H9 (cell line): ENCODE data around the gene CLIC3. TPM values are rescaled to one million over a fixed set of nuclear protein-coding genes. Genes with fewer than 3 reads are reported as not detected.

Experiments used
- DNase-seq: peaks from one replicate; pipeline ENCODE4 v3.0.0-alpha.2; 2017
- H2AFZ ChIP-seq: one replicate; pipeline ENCODE4 v1.6.1; 2013; ENCODE audit warnings: mild to moderate bottlenecking, low read length, control low read depth, moderate library complexity
- H2AK5ac ChIP-seq: 2 replicates; pipeline ENCODE4 v1.6.1; 2013; ENCODE audit warnings: low read length, control low read depth, mixed read lengths; ENCODE audit not compliant: insufficient read length
- H2BK120ac ChIP-seq: one replicate; pipeline ENCODE4 v1.6.1; 2013; ENCODE audit warnings: low read depth, mild to moderate bottlenecking, low read length, control low read depth, inconsistent platforms; ENCODE audit not compliant: poor library complexity, severe bottlenecking
- H2BK12ac ChIP-seq: 2 replicates; pipeline ENCODE4 v1.6.1; 2013; ENCODE audit warnings: low read length, control low read depth, mixed read lengths, low read depth; ENCODE audit not compliant: insufficient read length
- H2BK15ac ChIP-seq: 2 replicates; pipeline ENCODE4 v1.6.1; 2013; ENCODE audit warnings: low read depth, low read length, control low read depth
- H2BK20ac ChIP-seq: one replicate; pipeline ENCODE4 v1.6.1; 2013; ENCODE audit warnings: low read depth, mild to moderate bottlenecking, low read length, control low read depth, inconsistent platforms; ENCODE audit not compliant: poor library complexity, severe bottlenecking
- H2BK5ac ChIP-seq: 2 replicates; pipeline ENCODE4 v1.6.1; 2013; ENCODE audit warnings: low read length, control low read depth, mixed read lengths; ENCODE audit not compliant: insufficient read length
- H3K14ac ChIP-seq: 2 replicates; pipeline ENCODE4 v1.6.1; 2013; ENCODE audit warnings: low read length, control low read depth; ENCODE audit not compliant: insufficient read depth
- H3K18ac ChIP-seq: 2 replicates; pipeline ENCODE4 v1.6.1; 2013; ENCODE audit warnings: low read depth, mild to moderate bottlenecking, mixed read lengths, low read length, control low read depth; ENCODE audit not compliant: insufficient read length
- H3K23ac ChIP-seq: 2 replicates; pipeline ENCODE4 v1.6.1; 2013; ENCODE audit warnings: low read length, control low read depth, mixed read lengths, low read depth; ENCODE audit not compliant: insufficient read length
- H3K23me2 ChIP-seq: 2 replicates; pipeline ENCODE4 v1.6.1; 2013; ENCODE audit warnings: low read depth, mild to moderate bottlenecking, mixed read lengths, low read length, control low read depth; ENCODE audit not compliant: insufficient read length, poor library complexity, severe bottlenecking
- H3K27ac ChIP-seq: 2 replicates; pipeline ENCODE4 v1.5.1; 2013; ENCODE audit warnings: low read length, control low read depth, mixed read lengths, low read depth; ENCODE audit not compliant: insufficient read length
- H3K27me3 ChIP-seq: 2 replicates; pipeline ENCODE4 v1.6.1; 2013; ENCODE audit warnings: low read length, control low read depth, inconsistent platforms; ENCODE audit not compliant: insufficient read depth
- H3K4ac ChIP-seq: 2 replicates; pipeline ENCODE4 v1.6.1; 2013; ENCODE audit warnings: low read depth, mild to moderate bottlenecking, control low read depth, inconsistent platforms, low read length, moderate library complexity
- H3K4me1 ChIP-seq: 2 replicates; pipeline ENCODE4 v1.6.1; 2013; ENCODE audit warnings: low read length, control low read depth, inconsistent platforms; ENCODE audit not compliant: insufficient read depth
- H3K4me2 ChIP-seq: 2 replicates; pipeline ENCODE4 v1.6.1; 2013; ENCODE audit warnings: low read length, control low read depth, mixed read lengths; ENCODE audit not compliant: insufficient read length, insufficient read depth
- H3K56ac ChIP-seq: 2 replicates; pipeline ENCODE4 v1.6.1; 2013; ENCODE audit warnings: low read depth, mild to moderate bottlenecking, mixed read lengths, low read length, control low read depth; ENCODE audit not compliant: insufficient read length
- H3K79me1 ChIP-seq: 2 replicates; pipeline ENCODE4 v1.6.1; 2013; ENCODE audit warnings: low read depth, mild to moderate bottlenecking, moderate library complexity, low read length, control low read depth, inconsistent platforms; ENCODE audit not compliant: insufficient read depth, poor library complexity, severe bottlenecking
- H3K79me2 ChIP-seq: 2 replicates; pipeline ENCODE4 v1.6.1; 2013; ENCODE audit warnings: low read length, control low read depth, inconsistent platforms; ENCODE audit not compliant: insufficient read depth
- H3K9ac ChIP-seq: 2 replicates; pipeline ENCODE4 v1.6.1; 2013; ENCODE audit warnings: low read length, control low read depth, mixed read lengths; ENCODE audit not compliant: insufficient read length; ENCODE audit errors: extremely low read depth
- H3K9me3 ChIP-seq: one replicate; pipeline ENCODE4 v1.6.1; 2013; ENCODE audit warnings: low read depth, low read length, inconsistent platforms; ENCODE audit not compliant: control insufficient read depth
- H3T11ph ChIP-seq: one replicate; pipeline ENCODE4 v1.6.1; 2013; ENCODE audit warnings: mild to moderate bottlenecking, low read length, control low read depth, inconsistent platforms
- H4K20me1 ChIP-seq: one replicate; pipeline ENCODE4 v1.6.1; 2013; ENCODE audit not compliant: control insufficient read depth, insufficient read length, insufficient read depth
- H4K5ac ChIP-seq: 2 replicates; pipeline ENCODE4 v1.6.1; 2013; ENCODE audit warnings: low read depth, mild to moderate bottlenecking, mixed read lengths, low read length, control low read depth; ENCODE audit not compliant: insufficient read length
- H4K8ac ChIP-seq: replicated peaks from 2 replicates; pipeline ENCODE4 v1.6.1; 2013; ENCODE audit warnings: low read length, control low read depth, mixed read lengths, low read depth; ENCODE audit not compliant: insufficient read length
- H4K91ac ChIP-seq: 2 replicates; pipeline ENCODE4 v1.6.1; 2013; ENCODE audit warnings: low read depth, mild to moderate bottlenecking, moderate library complexity, mixed read lengths, low read length, control low read depth; ENCODE audit not compliant: insufficient read length
- H3K27ac Mint-ChIP-seq, 3 experiments: 2 replicates in 2 of 3; 3 replicates in 1 of 3; pipeline ENCODE4 v1.8.0; 2020 to 2021; ENCODE audit warnings: mixed read lengths in 3 of 3, mild to moderate bottlenecking in 1 of 3, moderate library complexity in 1 of 3
- H3K27me3 Mint-ChIP-seq: 2 replicates; pipeline ENCODE4 v1.8.0; 2021; ENCODE audit warnings: low read depth, mild to moderate bottlenecking, moderate library complexity, mixed read lengths
- H3K36me3 Mint-ChIP-seq, 3 experiments: 2 replicates in 2 of 3; 3 replicates in 1 of 3; pipeline ENCODE4 v1.8.0; 2020 to 2021; ENCODE audit warnings: low read depth in 3 of 3, mixed read lengths in 3 of 3; ENCODE audit not compliant: insufficient read depth in 1 of 3
- H3K4me1 Mint-ChIP-seq, 2 experiments: 2 replicates each; pipeline ENCODE4 v1.8.0; 2020; ENCODE audit warnings: mixed read lengths in 2 of 2
- H3K4me3 Mint-ChIP-seq, 2 experiments: 2 replicates in 1 of 2; 3 replicates in 1 of 2; pipeline ENCODE4 v1.8.0; 2020 to 2021; ENCODE audit warnings: mild to moderate bottlenecking in 2 of 2, mixed read lengths in 2 of 2, moderate library complexity in 1 of 2
- H3K9me3 Mint-ChIP-seq, 2 experiments: 2 replicates in 1 of 2; 3 replicates in 1 of 2; pipeline ENCODE4 v1.8.0; 2020; ENCODE audit warnings: mild to moderate bottlenecking in 2 of 2, mixed read lengths in 2 of 2, moderate library complexity in 1 of 2
- WGBS: extraction: QIAGEN DNeasy Blood & Tissue Kit; methylation state at CpG from one replicate; pipeline ENCODE4 v1.1.7; 2013; ENCODE audit warnings: missing lambda C conversion rate, low lambda C conversion rate, mixed read lengths; ENCODE audit not compliant: insufficient read length; ENCODE audit errors: extremely low coverage; 5-methylcytosine and 5-hydroxymethylcytosine counted together
- total RNA-seq: library from RNA; stranded (reverse); gene quantifications from 2 replicates; pipeline ENCODE4 v1.2.1, GENCODE V29; 2021
- TF ChIP-seq, protein P1 (sequence below): fragments of 200-600 bp; sonication (generic); conservative IDR thresholded peaks from 3 replicates; pipeline ENCODE4 v1.8.0; 2021; ENCODE audit warnings: antibody characterized with exemption, mild to moderate bottlenecking

The CLIC3 gene
- total RNA-seq, 1 experiment from 2014 or later, result 0.31 TPM

DNA sequence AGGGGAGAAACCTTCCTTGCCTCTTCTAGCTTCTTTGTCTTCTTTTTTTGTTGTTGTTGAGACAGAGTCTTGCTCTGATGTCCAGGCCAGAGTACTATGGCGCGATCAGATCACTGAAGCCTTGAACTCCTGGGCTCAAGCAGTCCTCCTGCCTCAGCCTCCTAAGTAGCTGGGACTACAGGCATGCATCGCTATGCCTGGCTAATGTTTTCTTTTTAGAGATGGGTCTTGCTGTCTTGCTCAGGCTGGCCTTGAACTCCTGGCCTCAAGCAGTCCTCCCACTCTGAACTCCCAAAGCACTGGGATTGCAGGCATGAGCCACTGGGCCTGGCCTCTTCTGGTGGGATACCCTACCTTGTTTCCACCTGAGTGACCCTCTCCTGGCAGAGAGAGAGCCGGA, 7.5 kb downstream of the CLIC3 start:
- Histone ChIP-seq H3K79me2 (no peaks in the 10 kb centered on the region), H3T11ph (no peak overlapping the region), H3K18ac (no peak overlapping the region), H3K23me2 (peaks cover 6% of the 10 kb centered on the region), H3K9me3 (no peaks in the 10 kb centered on the region), H4K5ac (no peak overlapping the region), H3K27me3 (no peaks in the 10 kb centered on the region), H3K23ac (no peak overlapping the region), H3K4ac (no peak overlapping the region), H4K91ac (no peak overlapping the region), H2BK5ac (no peak overlapping the region), H3K56ac (no peak overlapping the region), H2BK20ac (no peak overlapping the region), H3K14ac (no peak overlapping the region), H2AK5ac (no peak overlapping the region), H3K9ac (no peak overlapping the region), H4K20me1 (no peaks in the 10 kb centered on the region), H2BK12ac (no peak overlapping the region), H2AFZ (no peak overlapping the region), H3K79me1 (no peaks in the 10 kb centered on the region), H2BK120ac (no peak overlapping the region), H4K8ac (no peak overlapping the region), H3K4me2 (no peak overlapping the region), H2BK15ac (no peak overlapping the region), H3K27ac (no peak overlapping the region), H3K4me1 (no peaks in the 10 kb centered on the region)
- peaks cover 2% of the 10 kb centered on the region in 2 experiments; a peak in 2 of 4 replicates for H3K4me1 Mint-ChIP-seq
- TF ChIP-seq, protein P1, sequence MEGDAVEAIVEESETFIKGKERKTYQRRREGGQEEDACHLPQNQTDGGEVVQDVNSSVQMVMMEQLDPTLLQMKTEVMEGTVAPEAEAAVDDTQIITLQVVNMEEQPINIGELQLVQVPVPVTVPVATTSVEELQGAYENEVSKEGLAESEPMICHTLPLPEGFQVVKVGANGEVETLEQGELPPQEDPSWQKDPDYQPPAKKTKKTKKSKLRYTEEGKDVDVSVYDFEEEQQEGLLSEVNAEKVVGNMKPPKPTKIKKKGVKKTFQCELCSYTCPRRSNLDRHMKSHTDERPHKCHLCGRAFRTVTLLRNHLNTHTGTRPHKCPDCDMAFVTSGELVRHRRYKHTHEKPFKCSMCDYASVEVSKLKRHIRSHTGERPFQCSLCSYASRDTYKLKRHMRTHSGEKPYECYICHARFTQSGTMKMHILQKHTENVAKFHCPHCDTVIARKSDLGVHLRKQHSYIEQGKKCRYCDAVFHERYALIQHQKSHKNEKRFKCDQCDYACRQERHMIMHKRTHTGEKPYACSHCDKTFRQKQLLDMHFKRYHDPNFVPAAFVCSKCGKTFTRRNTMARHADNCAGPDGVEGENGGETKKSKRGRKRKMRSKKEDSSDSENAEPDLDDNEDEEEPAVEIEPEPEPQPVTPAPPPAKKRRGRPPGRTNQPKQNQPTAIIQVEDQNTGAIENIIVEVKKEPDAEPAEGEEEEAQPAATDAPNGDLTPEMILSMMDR, result no peak
- H3K27me3 Mint-ChIP-seq, result peaks cover 26% of the 10 kb centered on the region
- H3K9me3 Mint-ChIP-seq, result peaks cover 9 to 10% of the 10 kb centered on the region in 2 experiments; a peak in 3 of 5 replicates
- H3K4me3 Mint-ChIP-seq, result no peak overlapping the region
- no peak overlapping the region for H3K27ac Mint-ChIP-seq
- DNase-seq, result no peak
- no CpG with 5 or more reads among the region's 4 CpGs for WGBS
- peaks cover 2 to 6% (median 2%) of the 10 kb centered on the region in 3 experiments; a peak in 5 of 7 replicates for H3K36me3 Mint-ChIP-seq
